Measurements from ENCODE around the gene PTPRG. TPM values are rescaled to one million over a fixed set of nuclear protein-coding genes. Genes with fewer than 3 reads are reported as not detected.

Gene PTPRG
- total RNA-seq, 1 donor from 2014 or later, result 39.6 TPM

GRCh38 chr3:61740494-61740893 is 179.1 kb downstream of the PTPRG start:
- Mint-ChIP-seq H3K4me1 (ENCODE audit: low read depth, unreplicated experiment) (peaks cover 2% of the 10 kb centered on the region), H3K36me3 (ENCODE audit: low read depth, unreplicated experiment) (no peaks in the 10 kb centered on the region), H3K4me3 (ENCODE audit: unreplicated experiment) (no peak overlapping the region), H3K27ac (ENCODE audit: unreplicated experiment) (no peak overlapping the region), H3K27me3 (ENCODE audit: low read depth, unreplicated experiment) (no peaks in the 10 kb centered on the region), H3K9me3 (ENCODE audit: unreplicated experiment) (no peaks in the 10 kb centered on the region)
- H3K9me3 ChIP-seq (ENCODE audit: insufficient read depth, low read depth, low read length), result no peaks in the 10 kb centered on the region
- no peaks in the 10 kb centered on the region for H3K79me2 ChIP-seq (ENCODE audit: insufficient read depth, low read length)
- no peak overlapping the region for H2AFZ ChIP-seq (ENCODE audit: low read depth, low read length)
- H4K20me1 ChIP-seq (ENCODE audit: insufficient read depth, low read length), result peaks cover 10% of the 10 kb centered on the region
- no peak overlapping the region for H3K4me2 ChIP-seq (ENCODE audit: low read length)
- DNase-seq (ENCODE audit: low read depth) (no peak), FAIRE-seq (no peak)
- no peaks in the 10 kb centered on the region for H3K4me1 ChIP-seq (ENCODE audit: insufficient read depth, low read length)
- TF ChIP-seq CTCF (IDR thresholded peaks at IDR 0.05; ENCODE audit: insufficient read depth, low read depth, low read length) (no peak), EZH2 (IDR thresholded peaks at IDR 0.05; ENCODE audit: insufficient read depth, low read length) (no peak)
- no peaks in the 10 kb centered on the region for H3K36me3 ChIP-seq (ENCODE audit: insufficient read depth, low read length)
- no peak overlapping the region for H3K27ac ChIP-seq (ENCODE audit: low read depth, low read length)
- no peaks in the 10 kb centered on the region for H3K27me3 ChIP-seq (ENCODE audit: insufficient read depth, low read length)
- no peak overlapping the region for H3K4me3 ChIP-seq (ENCODE audit: insufficient read depth, low read depth, low read length)
- no peak overlapping the region for H3K9ac ChIP-seq (ENCODE audit: low read length)

- H3K9ac ChIP-seq (ENCODE audit: low read length), result no peak overlapping the region
- Mint-ChIP-seq H3K4me3 (ENCODE audit: unreplicated experiment) (no peak overlapping the region), H3K4me1 (ENCODE audit: low read depth, unreplicated experiment) (peaks cover 1% of the 10 kb centered on the region), H3K27me3 (ENCODE audit: low read depth, unreplicated experiment) (no peaks in the 10 kb centered on the region), H3K9me3 (ENCODE audit: unreplicated experiment) (no peaks in the 10 kb centered on the region), H3K36me3 (ENCODE audit: low read depth, unreplicated experiment) (no peaks in the 10 kb centered on the region), H3K27ac (ENCODE audit: unreplicated experiment) (no peak overlapping the region)
- no peaks in the 10 kb centered on the region for H3K79me2 ChIP-seq (ENCODE audit: insufficient read depth, low read length)
- no peak overlapping the region for H3K4me3 ChIP-seq (ENCODE audit: insufficient read depth, low read depth, low read length)
- H3K9me3 ChIP-seq (ENCODE audit: insufficient read depth, low read depth, low read length), result no peaks in the 10 kb centered on the region
- DNase-seq (ENCODE audit: low read depth) (no peak), FAIRE-seq (no peak)
- H3K4me2 ChIP-seq (ENCODE audit: low read length), result no peak overlapping the region
- peaks cover 9% of the 10 kb centered on the region for H4K20me1 ChIP-seq (ENCODE audit: insufficient read depth, low read length)
- no peaks in the 10 kb centered on the region for H3K27me3 ChIP-seq (ENCODE audit: insufficient read depth, low read length)
- no peaks in the 10 kb centered on the region for H3K36me3 ChIP-seq (ENCODE audit: insufficient read depth, low read length)
- no peaks in the 10 kb centered on the region for H3K4me1 ChIP-seq (ENCODE audit: insufficient read depth, low read length)
- TF ChIP-seq EZH2 (IDR thresholded peaks at IDR 0.05; ENCODE audit: insufficient read depth, low read length) (no peak), CTCF (IDR thresholded peaks at IDR 0.05; ENCODE audit: insufficient read depth, low read depth, low read length) (no peak)
- no peak overlapping the region for H3K27ac ChIP-seq (ENCODE audit: low read depth, low read length)
- H2AFZ ChIP-seq (ENCODE audit: low read depth, low read length), result no peak overlapping the region
Observed at GRCh38 chr3:61741551-61741950, 180.2 kb downstream of the PTPRG start.

- Histone ChIP-seq H3K36me3 (ENCODE audit: insufficient read depth, low read length) (no peaks in the 10 kb centered on the region), H2AFZ (ENCODE audit: low read depth, low read length) (no peak overlapping the region), H3K9me3 (ENCODE audit: insufficient read depth, low read depth, low read length) (no peaks in the 10 kb centered on the region), H3K27me3 (ENCODE audit: insufficient read depth, low read length) (no peaks in the 10 kb centered on the region), H3K9ac (ENCODE audit: low read length) (no peak overlapping the region), H3K4me3 (ENCODE audit: insufficient read depth, low read depth, low read length) (no peak overlapping the region), H3K4me2 (ENCODE audit: low read length) (no peak overlapping the region), H4K20me1 (ENCODE audit: insufficient read depth, low read length) (peaks cover 7% of the 10 kb centered on the region), H3K79me2 (ENCODE audit: insufficient read depth, low read length) (no peaks in the 10 kb centered on the region), H3K27ac (ENCODE audit: low read depth, low read length) (no peak overlapping the region), H3K4me1 (ENCODE audit: insufficient read depth, low read length) (no peaks in the 10 kb centered on the region)
- Mint-ChIP-seq H3K27me3 (ENCODE audit: low read depth, unreplicated experiment) (no peaks in the 10 kb centered on the region), H3K4me1 (ENCODE audit: low read depth, unreplicated experiment) (no peaks in the 10 kb centered on the region), H3K9me3 (ENCODE audit: unreplicated experiment) (no peaks in the 10 kb centered on the region), H3K4me3 (ENCODE audit: unreplicated experiment) (no peak overlapping the region), H3K36me3 (ENCODE audit: low read depth, unreplicated experiment) (no peaks in the 10 kb centered on the region), H3K27ac (ENCODE audit: unreplicated experiment) (no peak overlapping the region)
- no peak for FAIRE-seq
- no peak for TF ChIP-seq CTCF (IDR thresholded peaks at IDR 0.05; ENCODE audit: insufficient read depth, low read depth, low read length)
- no peak for TF ChIP-seq EZH2 (IDR thresholded peaks at IDR 0.05; ENCODE audit: insufficient read depth, low read length)
- DNase-seq (ENCODE audit: low read depth), result no peak
Observed at GRCh38 chr3:61742006-61742405, 180.6 kb downstream of the PTPRG start.
